ENCODE results near the gene CORIN. TPM values are rescaled to one million over a fixed set of nuclear protein-coding genes. Genes with fewer than 3 reads are reported as not detected.

CORIN gene
- total and polyA plus RNA-seq, 8 donors = 0.31 to 1.7 (median 0.39) TPM; not detected in 2

DNA sequence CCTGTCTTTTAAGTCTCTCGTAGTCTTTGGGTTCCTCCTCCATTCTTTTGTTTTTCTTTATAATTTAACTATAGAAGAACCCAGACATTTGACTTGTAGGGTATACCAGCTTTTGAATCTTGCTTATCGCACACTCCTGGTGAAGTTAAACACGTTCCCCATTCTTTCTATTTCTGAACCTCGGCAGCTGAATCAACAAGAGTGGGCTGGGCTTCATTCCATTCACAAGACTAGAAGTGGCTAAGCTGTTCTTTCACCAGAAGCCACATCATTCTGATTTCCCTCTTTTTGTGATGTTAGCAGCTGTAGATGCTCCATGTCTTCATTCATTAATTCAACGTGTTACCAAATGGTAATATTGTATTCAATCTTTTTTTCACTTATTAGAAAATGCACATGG, 167.9 kb downstream of the CORIN start:
- peaks cover 0 to 12% (median 5%) of the 10 kb centered on the region in 4 donors for H3K4me1 ChIP-seq
- peaks cover 0 to 3% (median 0%) of the 10 kb centered on the region in 3 donors for H3K27me3 ChIP-seq
- peak in 1 of 2 donors; percentile 66 for DNase-seq
- no peak overlapping the region for H3K27ac ChIP-seq
- TF ChIP-seq, protein P1, sequence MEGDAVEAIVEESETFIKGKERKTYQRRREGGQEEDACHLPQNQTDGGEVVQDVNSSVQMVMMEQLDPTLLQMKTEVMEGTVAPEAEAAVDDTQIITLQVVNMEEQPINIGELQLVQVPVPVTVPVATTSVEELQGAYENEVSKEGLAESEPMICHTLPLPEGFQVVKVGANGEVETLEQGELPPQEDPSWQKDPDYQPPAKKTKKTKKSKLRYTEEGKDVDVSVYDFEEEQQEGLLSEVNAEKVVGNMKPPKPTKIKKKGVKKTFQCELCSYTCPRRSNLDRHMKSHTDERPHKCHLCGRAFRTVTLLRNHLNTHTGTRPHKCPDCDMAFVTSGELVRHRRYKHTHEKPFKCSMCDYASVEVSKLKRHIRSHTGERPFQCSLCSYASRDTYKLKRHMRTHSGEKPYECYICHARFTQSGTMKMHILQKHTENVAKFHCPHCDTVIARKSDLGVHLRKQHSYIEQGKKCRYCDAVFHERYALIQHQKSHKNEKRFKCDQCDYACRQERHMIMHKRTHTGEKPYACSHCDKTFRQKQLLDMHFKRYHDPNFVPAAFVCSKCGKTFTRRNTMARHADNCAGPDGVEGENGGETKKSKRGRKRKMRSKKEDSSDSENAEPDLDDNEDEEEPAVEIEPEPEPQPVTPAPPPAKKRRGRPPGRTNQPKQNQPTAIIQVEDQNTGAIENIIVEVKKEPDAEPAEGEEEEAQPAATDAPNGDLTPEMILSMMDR (IDR thresholded peaks at IDR 0.05) = no peak
- TF ChIP-seq POLR2A (IDR thresholded peaks at IDR 0.05) (no peak), EP300 (IDR thresholded peaks at IDR 0.05) (no peak), POLR2AphosphoS5 (IDR thresholded peaks at IDR 0.05) (no peak)
- no peaks in the 10 kb centered on the region for H3K9me3 ChIP-seq
- no peaks in the 10 kb centered on the region for H3K36me3 ChIP-seq
- intact Hi-C loops (cut with DNase I; ENCODE audit: low total_unique reads) = loop anchor here (10.0 kb wide), 1 partner anchor 265 kb away; no protein-coding TSS in a partner anchor
- H3K4me3 ChIP-seq = no peak overlapping the region
- WGBS, 5 donors = 21 to 48% (median 36%) methylated on average over 5 of the region's 5 CpGs

DNA sequence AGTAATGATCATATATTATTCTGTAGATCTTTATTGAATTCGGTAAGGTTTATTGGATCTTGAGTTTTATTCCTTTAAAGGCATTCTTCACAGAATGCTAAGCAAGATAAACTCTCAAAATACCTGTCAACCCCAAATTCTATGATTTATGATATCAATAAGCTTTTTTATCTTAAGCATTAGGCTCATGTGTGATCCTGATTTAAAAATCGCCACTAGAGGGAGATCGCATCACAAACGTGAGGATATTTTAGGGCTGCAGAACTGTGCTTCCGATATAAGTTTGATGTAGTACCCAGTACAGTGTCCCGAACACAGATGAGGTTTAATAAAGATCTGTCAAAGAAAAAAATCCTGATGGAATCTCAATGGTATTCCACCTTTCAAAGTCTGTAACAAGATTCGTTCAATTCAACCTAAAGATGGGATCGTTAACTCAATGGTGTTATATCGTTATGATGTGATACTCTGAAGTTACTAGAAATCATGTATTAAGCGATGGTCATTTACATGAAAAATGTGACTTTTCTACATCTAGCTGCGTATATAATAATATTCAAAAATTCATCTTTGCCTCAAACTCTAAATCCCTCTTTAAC, 169.0 kb downstream of the CORIN start:
- Histone ChIP-seq H3K4me1 (peaks cover 0 to 12% (median 5%) of the 10 kb centered on the region in 4 donors), H3K27ac (no peak overlapping the region), H3K4me3 (no peak overlapping the region), H3K36me3 (no peaks in the 10 kb centered on the region), H3K9me3 (no peaks in the 10 kb centered on the region), H3K27me3 (peaks cover 0 to 3% (median 0%) of the 10 kb centered on the region in 3 donors)
- TF ChIP-seq, protein P1 (IDR thresholded peaks at IDR 0.05) = peak in 5 of 7 experiments; percentile 26 to 72 (median 53)
- TF ChIP-seq EP300 (IDR thresholded peaks at IDR 0.05) (no peak), POLR2A (IDR thresholded peaks at IDR 0.05) (no peak), POLR2AphosphoS5 (IDR thresholded peaks at IDR 0.05) (no peak)
- peak in 1 of 2 donors; percentile 82 for DNase-seq
- 30 to 36% (median 34%) methylated on average over 11 of the region's 11 CpGs for WGBS, 5 donors
- intact Hi-C loops (cut with DNase I; ENCODE audit: low total_unique reads) = no loop called here

DNA sequence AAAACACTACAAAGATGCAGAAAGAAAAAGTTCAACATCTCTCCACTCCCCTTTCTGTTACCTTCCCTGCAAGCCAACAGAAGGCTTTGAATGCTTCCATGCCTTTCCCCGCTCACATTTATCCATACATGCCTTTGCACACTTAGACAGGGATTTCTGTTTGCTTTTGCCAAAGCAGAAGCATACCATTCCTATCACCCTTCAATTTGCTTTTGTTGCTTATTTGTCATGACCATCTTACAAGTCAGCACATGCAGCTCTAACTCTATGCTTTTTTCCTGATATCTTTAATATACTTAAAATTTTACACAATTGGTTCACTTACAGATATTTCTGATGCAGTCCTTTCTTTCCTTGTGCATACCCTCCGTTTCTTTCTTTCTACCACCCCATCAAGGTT, 169.6 kb downstream of the CORIN start:
- H3K36me3 ChIP-seq = no peaks in the 10 kb centered on the region
- TF ChIP-seq POLR2A (IDR thresholded peaks at IDR 0.05) = no peak
- TF ChIP-seq POLR2AphosphoS5 (IDR thresholded peaks at IDR 0.05) = no peak
- TF ChIP-seq EP300 (IDR thresholded peaks at IDR 0.05) = no peak
- TF ChIP-seq, protein P1 (IDR thresholded peaks at IDR 0.05) = no peak
- H3K4me3 ChIP-seq = no peak overlapping the region
- no peak overlapping the region for H3K27ac ChIP-seq
- H3K4me1 ChIP-seq = peaks cover 0 to 12% (median 5%) of the 10 kb centered on the region in 4 donors
- no peak for DNase-seq
- peaks cover 0 to 3% (median 0%) of the 10 kb centered on the region in 3 donors for H3K27me3 ChIP-seq
- WGBS, 5 donors = 74 to 89% (median 78%) methylated on average over 2 of the region's 2 CpGs
- intact Hi-C loops (cut with DNase I; ENCODE audit: low total_unique reads) = no loop called here
- no peaks in the 10 kb centered on the region for H3K9me3 ChIP-seq

DNA sequence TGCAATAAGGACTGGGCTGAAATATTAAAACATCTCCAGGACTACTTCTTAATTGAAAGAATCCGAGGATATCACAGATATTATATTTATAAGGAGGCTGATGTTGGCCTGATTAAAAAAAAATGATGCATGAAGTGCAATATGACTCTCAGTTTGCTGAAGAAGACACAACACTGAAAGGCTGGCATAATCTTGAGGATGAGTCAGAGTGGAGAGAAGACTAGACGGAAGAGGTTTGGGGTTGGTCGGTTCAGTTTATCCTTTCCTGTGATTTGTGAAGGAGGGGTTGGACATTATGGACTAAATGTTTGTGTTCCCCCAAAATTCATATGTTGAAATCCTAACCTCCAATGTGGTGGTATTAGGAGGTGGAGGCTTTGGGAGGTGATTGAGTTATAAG, 170.3 kb downstream of the CORIN start:
- H3K4me1 ChIP-seq = peaks cover 0 to 12% (median 5%) of the 10 kb centered on the region in 4 donors
- peaks cover 0 to 3% (median 0%) of the 10 kb centered on the region in 3 donors for H3K27me3 ChIP-seq
- TF ChIP-seq POLR2AphosphoS5 (IDR thresholded peaks at IDR 0.05) (no peak), POLR2A (IDR thresholded peaks at IDR 0.05) (no peak), EP300 (IDR thresholded peaks at IDR 0.05) (no peak)
- TF ChIP-seq, protein P1 (IDR thresholded peaks at IDR 0.05) = no peak
- intact Hi-C loops (cut with DNase I; ENCODE audit: low total_unique reads) = no loop called here
- no peak overlapping the region for H3K4me3 ChIP-seq
- DNase-seq = no peak
- 78 to 87% (median 86%) methylated on average over 3 of the region's 3 CpGs for WGBS, 5 donors
- H3K27ac ChIP-seq = no peak overlapping the region
- no peaks in the 10 kb centered on the region for H3K9me3 ChIP-seq
- no peaks in the 10 kb centered on the region for H3K36me3 ChIP-seq

All from stomach (tissue), 9 donors.